Measurements from ENCODE around the gene PRMT2.
"Not testable (repeated sequence)": the region's sequence is repeated elsewhere in the genome, so short reads cannot be mapped to it uniquely, and the experiment has no call there.

Gene PRMT2

GRCh38 chr21:46619846-46620245 lies 15.6 kb upstream of the PRMT2 start:
- Histone ChIP-seq H3K36me3 (ENCODE audit: control insufficient read depth, insufficient read depth, low read length) (no peaks in the 10 kb centered on the region), H3K4me3 (ENCODE audit: low read depth, low read length) (no peak overlapping the region), H3K27me3 (ENCODE audit: control insufficient read depth, insufficient read depth, low read length) (no peaks in the 10 kb centered on the region), H3K9ac (ENCODE audit: low read depth, low read length) (no peak overlapping the region), H3K9me3 (ENCODE audit: control insufficient read depth, insufficient read depth, low read length) (peaks cover 2% of the 10 kb centered on the region), H3K4me1 (ENCODE audit: control insufficient read depth, insufficient read depth, low read length) (peaks cover 9% of the 10 kb centered on the region)

GRCh38 chr21:46620846-46621245 lies 14.6 kb upstream of the PRMT2 start:
- H3K27me3 ChIP-seq (ENCODE audit: control insufficient read depth, insufficient read depth, low read length), result no peaks in the 10 kb centered on the region
- H3K9me3 ChIP-seq (ENCODE audit: control insufficient read depth, insufficient read depth, low read length), result peaks cover 11% of the 10 kb centered on the region
- peaks cover 9% of the 10 kb centered on the region for H3K4me1 ChIP-seq (ENCODE audit: control insufficient read depth, insufficient read depth, low read length)
- no peaks in the 10 kb centered on the region for H3K36me3 ChIP-seq (ENCODE audit: control insufficient read depth, insufficient read depth, low read length)
- H3K4me3 ChIP-seq (ENCODE audit: low read depth, low read length), result no peak overlapping the region
- no peak overlapping the region for H3K9ac ChIP-seq (ENCODE audit: low read depth, low read length)

DNA sequence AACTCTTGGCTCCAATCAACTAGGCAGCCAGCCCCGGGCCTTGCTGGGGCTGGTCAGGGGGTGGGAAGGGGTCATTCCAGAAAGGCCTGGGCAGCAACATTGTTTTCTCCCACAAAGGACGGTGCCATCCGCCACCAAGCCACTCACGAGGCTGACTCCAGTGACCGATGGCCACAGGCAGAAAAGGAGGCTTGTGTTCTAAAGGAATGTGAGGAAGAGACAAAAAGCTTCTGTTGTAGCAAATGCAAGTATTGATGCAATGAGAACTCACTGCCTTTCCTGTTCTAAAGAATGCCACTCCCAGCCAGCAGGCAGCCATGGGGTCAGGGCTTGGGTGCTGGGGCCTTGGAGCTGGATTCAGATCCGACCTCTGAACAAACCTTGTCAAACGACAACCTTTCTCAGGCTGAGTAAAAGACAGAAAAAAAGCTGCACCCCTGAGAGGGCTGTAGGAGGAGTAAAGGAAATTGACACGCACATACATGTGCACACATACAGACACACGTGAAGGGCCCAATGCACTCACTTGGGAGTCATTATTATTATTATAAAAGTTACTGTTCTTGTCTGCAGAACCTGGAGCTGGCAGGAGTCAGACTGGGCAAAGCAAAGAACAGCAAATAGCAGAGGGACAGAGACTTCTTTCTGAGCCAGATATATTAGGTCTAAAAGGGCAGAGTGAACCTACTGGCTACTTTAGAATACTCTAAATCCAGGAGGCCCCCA lies 13.9 kb upstream of the PRMT2 start:
- H3K27me3 ChIP-seq (ENCODE audit: control insufficient read depth, insufficient read depth, low read length), result no peaks in the 10 kb centered on the region
- no peaks in the 10 kb centered on the region for H3K36me3 ChIP-seq (ENCODE audit: control insufficient read depth, insufficient read depth, low read length)
- peaks cover 13% of the 10 kb centered on the region for H3K9me3 ChIP-seq (ENCODE audit: control insufficient read depth, insufficient read depth, low read length)
- no peak overlapping the region for H3K9ac ChIP-seq (ENCODE audit: low read depth, low read length)
- H3K4me1 ChIP-seq (ENCODE audit: control insufficient read depth, insufficient read depth, low read length), result peaks cover 9% of the 10 kb centered on the region
- no peak overlapping the region for H3K4me3 ChIP-seq (ENCODE audit: low read depth, low read length)

- peaks cover 9% of the 10 kb centered on the region for H3K4me1 ChIP-seq (ENCODE audit: control insufficient read depth, insufficient read depth, low read length)
- H3K4me3 ChIP-seq (ENCODE audit: low read depth, low read length), result no peak overlapping the region
- H3K9ac ChIP-seq (ENCODE audit: low read depth, low read length), result no peak overlapping the region
Measured at GRCh38 chr21:46622226-46622625, 13.2 kb upstream of the PRMT2 start.

GRCh38 chr21:46624050-46624449 lies 11.4 kb upstream of the PRMT2 start:
- H3K4me3 ChIP-seq (ENCODE audit: low read depth, low read length), result no peak overlapping the region
- no peaks in the 10 kb centered on the region for H3K27me3 ChIP-seq (ENCODE audit: control insufficient read depth, insufficient read depth, low read length)
- H3K4me1 ChIP-seq (ENCODE audit: control insufficient read depth, insufficient read depth, low read length), result peaks cover 9% of the 10 kb centered on the region
- peaks cover 13% of the 10 kb centered on the region for H3K9me3 ChIP-seq (ENCODE audit: control insufficient read depth, insufficient read depth, low read length)
- no peak overlapping the region for H3K9ac ChIP-seq (ENCODE audit: low read depth, low read length)
- no peaks in the 10 kb centered on the region for H3K36me3 ChIP-seq (ENCODE audit: control insufficient read depth, insufficient read depth, low read length)

More at GRCh38 chr21:46622226-46622625, 13.2 kb upstream of the PRMT2 start:
- Histone ChIP-seq H3K36me3 (ENCODE audit: control insufficient read depth, insufficient read depth, low read length) (no peaks in the 10 kb centered on the region), H3K9me3 (ENCODE audit: control insufficient read depth, insufficient read depth, low read length) (peaks cover 13% of the 10 kb centered on the region), H3K27me3 (ENCODE audit: control insufficient read depth, insufficient read depth, low read length) (no peaks in the 10 kb centered on the region)

DNA sequence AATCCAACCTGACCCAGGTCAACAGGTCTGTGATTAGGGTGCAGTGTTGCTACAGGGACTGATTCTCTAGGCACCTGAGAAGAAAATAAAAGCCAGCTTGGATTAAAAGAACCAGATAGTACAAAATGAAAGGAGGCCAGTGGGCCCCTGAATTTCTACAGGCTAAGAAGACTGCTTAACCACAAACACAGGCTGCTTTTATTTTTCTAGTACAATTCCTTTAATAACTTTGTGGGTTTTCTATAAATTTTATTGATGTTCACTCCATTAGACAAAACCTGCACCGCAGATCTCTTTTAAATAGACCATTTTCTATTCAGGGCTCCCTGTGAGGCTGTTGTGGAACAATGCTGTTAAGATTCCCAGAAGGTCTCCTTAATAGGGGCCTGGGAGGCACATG lies 9.7 kb upstream of the PRMT2 start:
- Histone ChIP-seq H3K4me1 (ENCODE audit: control insufficient read depth, insufficient read depth, low read length) (peaks cover 2% of the 10 kb centered on the region), H3K9me3 (ENCODE audit: control insufficient read depth, insufficient read depth, low read length) (peaks cover 13% of the 10 kb centered on the region), H3K4me3 (ENCODE audit: low read depth, low read length) (no peak overlapping the region), H3K27me3 (ENCODE audit: control insufficient read depth, insufficient read depth, low read length) (no peaks in the 10 kb centered on the region), H3K9ac (ENCODE audit: low read depth, low read length) (no peak overlapping the region), H3K36me3 (ENCODE audit: control insufficient read depth, insufficient read depth, low read length) (no peaks in the 10 kb centered on the region)

GRCh38 chr21:46626536-46626935 lies 8.9 kb upstream of the PRMT2 start:
- no peaks in the 10 kb centered on the region for H3K27me3 ChIP-seq (ENCODE audit: control insufficient read depth, insufficient read depth, low read length)
- H3K9ac ChIP-seq (ENCODE audit: low read depth, low read length), result no peak overlapping the region
- H3K36me3 ChIP-seq (ENCODE audit: control insufficient read depth, insufficient read depth, low read length), result no peaks in the 10 kb centered on the region
- no peak overlapping the region for H3K4me3 ChIP-seq (ENCODE audit: low read depth, low read length)
- H3K9me3 ChIP-seq (ENCODE audit: control insufficient read depth, insufficient read depth, low read length), result peaks cover 13% of the 10 kb centered on the region
- H3K4me1 ChIP-seq (ENCODE audit: control insufficient read depth, insufficient read depth, low read length), result peaks cover 2% of the 10 kb centered on the region

GRCh38 chr21:46626975-46627501 lies 8.4 kb upstream of the PRMT2 start:
- H3K36me3 ChIP-seq (ENCODE audit: control insufficient read depth, insufficient read depth, low read length), result no peaks in the 10 kb centered on the region
- H3K9ac ChIP-seq (ENCODE audit: low read depth, low read length), result no peak overlapping the region
- H3K4me1 ChIP-seq (ENCODE audit: control insufficient read depth, insufficient read depth, low read length), result peaks cover 2% of the 10 kb centered on the region
- no peaks in the 10 kb centered on the region for H3K27me3 ChIP-seq (ENCODE audit: control insufficient read depth, insufficient read depth, low read length)
- H3K4me3 ChIP-seq (ENCODE audit: low read depth, low read length), result no peak overlapping the region
- peaks cover 13% of the 10 kb centered on the region for H3K9me3 ChIP-seq (ENCODE audit: control insufficient read depth, insufficient read depth, low read length)

- Histone ChIP-seq H3K27me3 (ENCODE audit: control insufficient read depth, insufficient read depth, low read length) (no peaks in the 10 kb centered on the region), H3K4me1 (ENCODE audit: control insufficient read depth, insufficient read depth, low read length) (peaks cover 4% of the 10 kb centered on the region), H3K9me3 (ENCODE audit: control insufficient read depth, insufficient read depth, low read length) (peaks cover 13% of the 10 kb centered on the region), H3K4me3 (ENCODE audit: low read depth, low read length) (no peak overlapping the region), H3K9ac (ENCODE audit: low read depth, low read length) (no peak overlapping the region), H3K36me3 (ENCODE audit: control insufficient read depth, insufficient read depth, low read length) (no peaks in the 10 kb centered on the region)
Measured at GRCh38 chr21:46627726-46628125, 7.7 kb upstream of the PRMT2 start.

- Histone ChIP-seq H3K4me3 (ENCODE audit: low read depth, low read length) (no peak overlapping the region), H3K4me1 (ENCODE audit: control insufficient read depth, insufficient read depth, low read length) (peaks cover 13% of the 10 kb centered on the region), H3K9ac (ENCODE audit: low read depth, low read length) (no peak overlapping the region), H3K36me3 (ENCODE audit: control insufficient read depth, insufficient read depth, low read length) (no peaks in the 10 kb centered on the region), H3K9me3 (ENCODE audit: control insufficient read depth, insufficient read depth, low read length) (peaks cover 13% of the 10 kb centered on the region), H3K27me3 (ENCODE audit: control insufficient read depth, insufficient read depth, low read length) (no peaks in the 10 kb centered on the region)
Measured at GRCh38 chr21:46628868-46629267, 6.6 kb upstream of the PRMT2 start.

DNA sequence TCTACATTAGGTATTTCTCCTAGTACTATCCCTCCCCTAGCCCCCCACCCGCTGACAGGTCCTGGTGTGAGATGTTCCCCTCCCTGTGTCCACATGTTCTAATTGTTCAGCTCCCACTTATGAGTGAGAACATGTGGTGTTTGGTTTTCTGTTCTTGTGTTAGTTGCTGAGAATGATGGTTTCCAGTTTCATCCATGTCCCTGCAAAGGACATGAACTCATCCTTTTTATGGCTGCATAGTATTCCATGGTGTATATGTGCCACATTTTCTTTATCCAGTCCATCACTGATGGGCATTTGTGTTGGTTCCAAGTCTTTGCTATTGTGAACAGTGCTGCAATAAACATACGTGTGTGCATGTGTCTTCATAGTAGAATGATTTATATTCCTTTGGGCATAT lies 4.6 kb upstream of the PRMT2 start:
- not testable (repeated sequence) for H3K36me3 ChIP-seq (ENCODE audit: control insufficient read depth, insufficient read depth, low read length); H3K9me3 ChIP-seq (ENCODE audit: control insufficient read depth, insufficient read depth, low read length); H3K9ac ChIP-seq (ENCODE audit: low read depth, low read length); H3K4me3 ChIP-seq (ENCODE audit: low read depth, low read length); H3K27me3 ChIP-seq (ENCODE audit: control insufficient read depth, insufficient read depth, low read length)
- peaks cover 21% of the 10 kb centered on the region for H3K4me1 ChIP-seq (ENCODE audit: control insufficient read depth, insufficient read depth, low read length)

- H3K9me3 ChIP-seq (ENCODE audit: control insufficient read depth, insufficient read depth, low read length), result no peaks in the 10 kb centered on the region
- H3K27me3 ChIP-seq (ENCODE audit: control insufficient read depth, insufficient read depth, low read length), result no peaks in the 10 kb centered on the region
- no peak overlapping the region for H3K4me3 ChIP-seq (ENCODE audit: low read depth, low read length)
- H3K36me3 ChIP-seq (ENCODE audit: control insufficient read depth, insufficient read depth, low read length), result no peaks in the 10 kb centered on the region
- peaks cover 21% of the 10 kb centered on the region for H3K4me1 ChIP-seq (ENCODE audit: control insufficient read depth, insufficient read depth, low read length)
- no peak overlapping the region for H3K9ac ChIP-seq (ENCODE audit: low read depth, low read length)
Measured at GRCh38 chr21:46633566-46633965, 1.9 kb upstream of the PRMT2 start.
